Measurements from ENCODE around the gene YPEL3.

DNA sequence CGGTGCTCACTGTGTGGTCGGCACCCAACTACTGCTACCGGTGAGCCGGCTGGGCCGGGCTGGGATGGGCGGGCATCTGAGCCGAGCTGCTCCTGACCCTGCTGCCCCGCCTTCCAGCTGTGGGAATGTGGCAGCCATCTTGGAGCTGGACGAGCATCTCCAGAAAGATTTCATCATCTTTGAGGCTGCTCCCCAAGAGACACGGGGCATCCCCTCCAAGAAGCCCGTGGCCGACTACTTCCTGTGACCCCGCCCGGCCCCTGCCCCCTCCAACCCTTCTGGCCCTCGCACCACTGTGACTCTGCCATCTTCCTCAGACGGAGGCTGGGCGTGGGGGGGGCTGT is 11.2 kb downstream of the YPEL3 start:
- TF ChIP-seq POLR2A (IDR thresholded peaks at IDR 0.05; ENCODE audit: low read depth, low read length), result no peak
- TF ChIP-seq, protein P1, sequence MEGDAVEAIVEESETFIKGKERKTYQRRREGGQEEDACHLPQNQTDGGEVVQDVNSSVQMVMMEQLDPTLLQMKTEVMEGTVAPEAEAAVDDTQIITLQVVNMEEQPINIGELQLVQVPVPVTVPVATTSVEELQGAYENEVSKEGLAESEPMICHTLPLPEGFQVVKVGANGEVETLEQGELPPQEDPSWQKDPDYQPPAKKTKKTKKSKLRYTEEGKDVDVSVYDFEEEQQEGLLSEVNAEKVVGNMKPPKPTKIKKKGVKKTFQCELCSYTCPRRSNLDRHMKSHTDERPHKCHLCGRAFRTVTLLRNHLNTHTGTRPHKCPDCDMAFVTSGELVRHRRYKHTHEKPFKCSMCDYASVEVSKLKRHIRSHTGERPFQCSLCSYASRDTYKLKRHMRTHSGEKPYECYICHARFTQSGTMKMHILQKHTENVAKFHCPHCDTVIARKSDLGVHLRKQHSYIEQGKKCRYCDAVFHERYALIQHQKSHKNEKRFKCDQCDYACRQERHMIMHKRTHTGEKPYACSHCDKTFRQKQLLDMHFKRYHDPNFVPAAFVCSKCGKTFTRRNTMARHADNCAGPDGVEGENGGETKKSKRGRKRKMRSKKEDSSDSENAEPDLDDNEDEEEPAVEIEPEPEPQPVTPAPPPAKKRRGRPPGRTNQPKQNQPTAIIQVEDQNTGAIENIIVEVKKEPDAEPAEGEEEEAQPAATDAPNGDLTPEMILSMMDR (IDR thresholded peaks at IDR 0.05; ENCODE audit: extremely low read depth in 1 of 2, insufficient read depth in 1 of 2, low read depth in 1 of 2, low read length in 2 of 2), result no peak

Measured in endothelial cell of umbilical vein (primary cell).